ENCODE data around the gene SMTNL1.

The SMTNL1 gene

DNA sequence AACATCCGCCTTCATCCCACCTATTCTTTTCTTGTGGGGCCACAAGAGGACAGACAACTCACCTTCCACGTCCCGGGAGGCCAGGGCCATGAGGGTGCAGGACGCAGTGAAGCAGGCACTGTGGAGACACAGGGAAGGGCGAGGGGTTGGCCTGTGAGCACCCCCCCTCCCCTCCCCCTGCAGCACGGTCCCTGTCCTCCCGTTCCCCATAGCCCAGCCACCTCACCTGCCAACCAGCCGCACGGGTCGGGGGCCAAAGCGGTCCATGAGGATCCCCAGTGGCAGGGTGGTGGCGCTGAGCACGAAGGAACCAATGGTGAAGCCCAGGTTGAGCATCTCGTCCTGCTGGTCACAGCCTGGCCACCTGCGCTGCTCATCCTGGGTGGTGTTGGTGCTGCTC, 36.5 kb upstream of the SMTNL1 start:
- DNase-seq (ENCODE audit: low spot score), result no peak
- no peak for TF ChIP-seq CTCF (IDR thresholded peaks at IDR 0.05; ENCODE audit: extremely low read depth, insufficient read depth, missing control alignments)
- in situ Hi-C loops (cut with MboI; ENCODE audit: low pct_unique_long_range_greater_than_20kb, low sequenced_read_pairs, unreplicated experiment), result loop anchor here (25.0 kb wide), 1 partner anchor 139 kb away; no protein-coding TSS in a partner anchor

DNA sequence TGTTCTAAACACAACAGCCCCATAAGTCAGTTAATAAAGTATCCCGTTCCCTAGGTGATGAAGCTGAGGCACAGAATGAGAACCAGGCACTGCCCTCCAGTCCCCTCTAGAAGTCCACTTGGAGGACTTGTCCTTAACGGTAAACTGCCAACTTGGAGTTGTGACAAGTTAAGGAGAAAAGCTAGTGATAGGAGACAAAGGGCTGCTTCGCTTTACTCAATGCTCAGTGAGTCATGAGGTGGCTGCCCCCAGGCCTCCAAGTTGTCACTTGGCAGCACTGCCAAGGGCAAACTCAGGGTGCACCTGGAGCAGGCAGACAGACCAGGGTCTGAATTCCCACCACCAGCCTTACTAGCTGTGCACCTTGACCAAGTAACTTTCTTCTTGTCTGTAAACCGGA, 35.4 kb upstream of the SMTNL1 start:
- DNase-seq (ENCODE audit: low spot score), result no peak
- in situ Hi-C loops (cut with MboI; ENCODE audit: low pct_unique_long_range_greater_than_20kb, low sequenced_read_pairs, unreplicated experiment), result loop anchor here (25.0 kb wide), 1 partner anchor 140 kb away; no protein-coding TSS in a partner anchor
- TF ChIP-seq CTCF (IDR thresholded peaks at IDR 0.05; ENCODE audit: extremely low read depth, insufficient read depth, missing control alignments), result no peak

DNA sequence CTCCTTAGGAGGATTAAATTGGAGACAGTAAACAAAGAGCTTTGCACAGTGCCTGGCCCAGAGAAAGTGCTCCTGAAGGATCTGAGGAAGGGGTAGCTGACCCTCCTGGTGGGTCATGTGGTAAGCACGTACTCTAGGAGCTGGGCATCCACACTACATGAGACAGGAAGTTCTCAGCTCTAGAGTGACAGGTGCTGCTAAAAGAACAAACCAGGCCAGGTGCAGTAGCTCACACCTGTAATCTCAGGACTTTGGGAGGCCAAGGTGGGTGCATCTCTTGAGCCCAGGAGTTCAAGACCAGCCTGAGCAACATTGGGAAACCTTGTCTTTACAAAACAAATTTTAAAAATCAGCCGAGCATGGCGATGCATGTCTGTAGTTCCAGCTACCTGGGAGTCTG, 35.0 kb upstream of the SMTNL1 start:
- no peak for TF ChIP-seq CTCF (IDR thresholded peaks at IDR 0.05; ENCODE audit: extremely low read depth, insufficient read depth, missing control alignments)
- no peak for DNase-seq (ENCODE audit: low spot score)
- in situ Hi-C loops (cut with MboI; ENCODE audit: low pct_unique_long_range_greater_than_20kb, low sequenced_read_pairs, unreplicated experiment), result loop anchor here (25.0 kb wide), 1 partner anchor 140 kb away; no protein-coding TSS in a partner anchor

DNA sequence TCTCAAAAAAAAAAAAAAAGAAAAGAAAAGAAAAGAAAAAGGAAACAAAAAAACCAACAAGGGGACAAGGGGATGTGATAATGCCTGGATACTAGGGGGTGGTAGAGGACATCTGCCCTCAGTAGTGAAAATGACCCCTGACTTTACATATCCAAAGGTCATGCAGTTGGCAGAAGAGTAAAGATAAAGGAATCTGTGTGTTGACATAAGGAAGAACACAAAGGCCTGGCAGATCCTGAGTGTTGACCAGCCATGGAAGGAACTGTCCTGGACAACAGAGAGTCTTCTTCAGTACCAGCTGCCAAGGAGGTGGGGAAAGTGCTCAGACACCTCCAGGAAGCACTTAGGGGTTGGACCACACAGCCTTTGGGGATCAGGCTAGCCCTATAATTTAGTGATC, 34.5 kb upstream of the SMTNL1 start:
- in situ Hi-C loops (cut with MboI; ENCODE audit: low pct_unique_long_range_greater_than_20kb, low sequenced_read_pairs, unreplicated experiment), result loop anchor here (25.0 kb wide), 1 partner anchor 141 kb away; no protein-coding TSS in a partner anchor
- DNase-seq (ENCODE audit: low spot score), result no peak
- no peak for TF ChIP-seq CTCF (IDR thresholded peaks at IDR 0.05; ENCODE audit: extremely low read depth, insufficient read depth, missing control alignments)

DNA sequence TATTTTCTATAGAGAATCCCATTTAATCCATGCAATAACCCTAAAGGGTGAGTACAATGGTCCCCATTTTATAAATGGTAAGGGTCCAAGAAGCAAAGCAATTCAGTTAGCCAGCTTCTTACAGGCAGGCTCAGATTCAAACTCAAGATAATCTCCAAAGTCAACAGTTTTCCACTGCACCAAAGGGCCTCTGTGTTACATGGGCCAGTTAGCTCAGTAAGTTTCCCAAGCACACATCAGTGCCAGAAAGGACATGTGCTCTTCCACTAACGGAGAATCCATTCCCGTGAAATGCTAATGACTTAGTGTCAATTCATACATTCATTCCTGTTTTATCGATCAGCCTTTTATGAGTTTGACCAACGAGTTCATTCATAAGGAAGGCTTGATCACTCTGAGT, 32.9 kb upstream of the SMTNL1 start:
- DNase-seq (ENCODE audit: low spot score), result no peak
- TF ChIP-seq CTCF (IDR thresholded peaks at IDR 0.05; ENCODE audit: extremely low read depth, insufficient read depth, missing control alignments), result no peak
- in situ Hi-C loops (cut with MboI; ENCODE audit: low pct_unique_long_range_greater_than_20kb, low sequenced_read_pairs, unreplicated experiment), result loop anchor here (25.0 kb wide), 1 partner anchor 142 kb away; no protein-coding TSS in a partner anchor

GRCh38 chr11:57506522-57506921, 30.9 kb upstream of the SMTNL1 start:
- TF ChIP-seq CTCF (IDR thresholded peaks at IDR 0.05; ENCODE audit: extremely low read depth, insufficient read depth, missing control alignments), result no peak
- in situ Hi-C loops (cut with MboI; ENCODE audit: low pct_unique_long_range_greater_than_20kb, low sequenced_read_pairs, unreplicated experiment), result loop anchor here (25.0 kb wide), 1 partner anchor 144 kb away; no protein-coding TSS in a partner anchor
- no peak for DNase-seq (ENCODE audit: low spot score)

Measured in GM13977 (cell line).